Measurements from ENCODE around the gene PROS1. TPM values are rescaled to one million over a fixed set of nuclear protein-coding genes. Genes with fewer than 3 reads are reported as not detected.

Gene PROS1
- total and polyA plus RNA-seq, 10 donors = 2.5 to 42.8 (median 23.4) TPM

GRCh38 chr3:93994056-93994455, 20.4 kb upstream of the PROS1 start:
- Histone ChIP-seq H3K4me3 (no peak overlapping the region), H3K36me3 (peaks cover 0 to 14% (median 0%) of the 10 kb centered on the region in 6 donors), H3K27me3 (replicated peaks in 1 of 7) (no peaks in the 10 kb centered on the region), H3K27ac (no peak overlapping the region), H3K9me3 (no peaks in the 10 kb centered on the region), H3K4me1 (no peaks in the 10 kb centered on the region)
- 74 to 89% (median 82%) methylated on average over 3 of the region's 3 CpGs for WGBS, 5 donors
- intact Hi-C loops (cut with DNase I; ENCODE audit: low total_unique reads) = no loop called here
- DNase-seq = no peak
- TF ChIP-seq POLR2AphosphoS5 (IDR thresholded peaks at IDR 0.05) = no peak
- no peak for TF ChIP-seq POLR2A (IDR thresholded peaks at IDR 0.05)
- TF ChIP-seq CTCF (IDR thresholded peaks at IDR 0.05 in 8 of 11, conservative IDR thresholded peaks at IDR 0.05 in 3 of 11) = no peak

- no peaks in the 10 kb centered on the region for H3K9me3 ChIP-seq
- no peaks in the 10 kb centered on the region for H3K4me1 ChIP-seq
- TF ChIP-seq POLR2AphosphoS5 (IDR thresholded peaks at IDR 0.05) (no peak), CTCF (IDR thresholded peaks at IDR 0.05 in 8 of 11, conservative IDR thresholded peaks at IDR 0.05 in 3 of 11) (no peak), POLR2A (IDR thresholded peaks at IDR 0.05) (no peak)
- no peak overlapping the region for H3K27ac ChIP-seq
- no peaks in the 10 kb centered on the region for H3K27me3 ChIP-seq (replicated peaks in 1 of 7)
- H3K36me3 ChIP-seq = peaks cover 0 to 8% (median 0%) of the 10 kb centered on the region in 6 donors
- intact Hi-C loops (cut with DNase I; ENCODE audit: low total_unique reads) = no loop called here
- DNase-seq = no peak
- 79 to 92% (median 87%) methylated on average over 3 of the region's 3 CpGs for WGBS, 5 donors
- no peak overlapping the region for H3K4me3 ChIP-seq
These were observed 18.5 kb upstream of the PROS1 start for GRCh38 chr3:93992207-93992606.

GRCh38 chr3:93991631-93992030, 17.9 kb upstream of the PROS1 start:
- H3K36me3 ChIP-seq = peaks cover 0 to 2% (median 0%) of the 10 kb centered on the region in 6 donors
- H3K4me3 ChIP-seq = no peak overlapping the region
- no peaks in the 10 kb centered on the region for H3K4me1 ChIP-seq
- no peak overlapping the region for H3K27ac ChIP-seq
- no peaks in the 10 kb centered on the region for H3K27me3 ChIP-seq (replicated peaks in 1 of 7)
- 86 to 91% (median 89%) methylated on average over 2 of the region's 2 CpGs for WGBS, 5 donors
- no peak for TF ChIP-seq CTCF (IDR thresholded peaks at IDR 0.05 in 8 of 11, conservative IDR thresholded peaks at IDR 0.05 in 3 of 11)
- no peak for TF ChIP-seq POLR2A (IDR thresholded peaks at IDR 0.05)
- no peak for TF ChIP-seq POLR2AphosphoS5 (IDR thresholded peaks at IDR 0.05)
- H3K9me3 ChIP-seq = no peaks in the 10 kb centered on the region
- no peak for DNase-seq
- intact Hi-C loops (cut with DNase I; ENCODE audit: low total_unique reads) = no loop called here

- intact Hi-C loops (cut with DNase I; ENCODE audit: low total_unique reads) = no loop called here
- H3K27ac ChIP-seq = no peak overlapping the region
- H3K4me1 ChIP-seq = no peaks in the 10 kb centered on the region
- H3K4me3 ChIP-seq = no peak overlapping the region
- WGBS, 5 donors = 68 to 86% (median 82%) methylated on average over 3 of the region's 3 CpGs
- DNase-seq = no peak
- no peaks in the 10 kb centered on the region for H3K36me3 ChIP-seq
- H3K9me3 ChIP-seq = no peaks in the 10 kb centered on the region
- H3K27me3 ChIP-seq (replicated peaks in 1 of 7) = no peaks in the 10 kb centered on the region
- no peak for TF ChIP-seq CTCF (IDR thresholded peaks at IDR 0.05 in 8 of 11, conservative IDR thresholded peaks at IDR 0.05 in 3 of 11)
These were observed 15.5 kb upstream of the PROS1 start for GRCh38 chr3:93989241-93989640.
